Stimulated activated CD4-positive, alpha-beta T cell treated with anti-CD3 and anti-CD28 coated beads, Interleukin-15, amount 100 ng/mL, for 48 hours (primary cell): Measurements from ENCODE around the gene HEATR3.
"Not testable (repeated sequence)": the region's sequence is repeated elsewhere in the genome, so short reads cannot be mapped to it uniquely, and the experiment has no call there.

Source experiments
- DNase-seq, 2 donors: peaks; one replicate each; pipeline ENCODE4 v3.0.0-alpha.2; 2020; ENCODE audit warnings: low read depth in 2 of 2

Gene HEATR3

GRCh38 chr16:50099957-50100648 is 34.3 kb downstream of the HEATR3 start:
- DNase-seq = no peak

DNA sequence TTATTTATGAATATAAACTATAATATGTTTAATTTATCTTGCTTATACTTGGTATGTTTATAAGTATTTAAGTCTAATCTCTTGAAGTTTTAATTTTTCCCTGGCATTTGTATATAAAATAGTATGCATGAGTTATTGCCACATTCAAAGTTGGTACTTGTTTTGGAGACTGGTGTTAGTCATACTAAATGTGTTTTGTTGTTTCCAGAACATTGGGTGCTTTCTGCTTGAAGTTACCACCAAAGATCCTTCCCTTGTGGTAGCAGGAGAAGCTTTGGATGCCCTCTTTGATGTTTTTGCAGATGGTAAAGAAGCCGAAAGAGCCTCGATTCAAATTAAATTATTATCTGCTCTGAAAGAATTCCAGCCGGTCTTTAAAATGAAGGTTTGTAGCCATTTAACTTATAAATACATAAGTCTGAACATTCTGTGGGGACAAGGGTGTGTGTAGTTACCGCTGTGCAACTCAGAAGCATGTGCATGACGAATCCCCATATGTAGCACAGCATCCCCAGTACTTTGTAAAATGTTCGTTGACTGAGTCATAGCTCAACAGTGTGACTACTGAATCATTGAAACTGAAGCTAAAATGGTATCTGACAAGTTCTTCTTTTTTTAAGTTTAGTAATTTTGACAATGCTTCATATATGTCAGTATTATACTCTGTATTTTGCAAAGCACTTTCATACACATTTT is 36.4 kb downstream of the HEATR3 start:
- DNase-seq = no peak

DNA sequence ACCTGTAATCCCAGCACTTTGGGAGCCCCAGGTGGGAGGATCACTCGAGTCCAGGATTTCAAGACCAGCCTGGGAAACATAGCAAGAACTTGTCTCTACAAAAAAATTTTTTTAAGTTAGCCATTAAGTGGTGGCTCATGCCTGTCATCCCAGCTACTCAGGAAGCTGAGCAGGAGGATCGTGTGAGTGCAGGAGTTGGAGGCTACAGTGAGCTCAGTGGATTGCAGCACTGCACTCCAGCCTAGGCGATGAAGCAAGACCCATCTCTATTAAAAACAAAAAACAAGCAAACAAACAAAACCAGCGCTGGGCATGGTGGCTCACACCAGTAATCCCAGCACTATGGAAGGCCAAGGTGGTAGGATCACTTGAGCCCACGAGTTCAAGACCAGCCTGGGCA is 38.0 kb downstream of the HEATR3 start:
- DNase-seq = no peak

DNA sequence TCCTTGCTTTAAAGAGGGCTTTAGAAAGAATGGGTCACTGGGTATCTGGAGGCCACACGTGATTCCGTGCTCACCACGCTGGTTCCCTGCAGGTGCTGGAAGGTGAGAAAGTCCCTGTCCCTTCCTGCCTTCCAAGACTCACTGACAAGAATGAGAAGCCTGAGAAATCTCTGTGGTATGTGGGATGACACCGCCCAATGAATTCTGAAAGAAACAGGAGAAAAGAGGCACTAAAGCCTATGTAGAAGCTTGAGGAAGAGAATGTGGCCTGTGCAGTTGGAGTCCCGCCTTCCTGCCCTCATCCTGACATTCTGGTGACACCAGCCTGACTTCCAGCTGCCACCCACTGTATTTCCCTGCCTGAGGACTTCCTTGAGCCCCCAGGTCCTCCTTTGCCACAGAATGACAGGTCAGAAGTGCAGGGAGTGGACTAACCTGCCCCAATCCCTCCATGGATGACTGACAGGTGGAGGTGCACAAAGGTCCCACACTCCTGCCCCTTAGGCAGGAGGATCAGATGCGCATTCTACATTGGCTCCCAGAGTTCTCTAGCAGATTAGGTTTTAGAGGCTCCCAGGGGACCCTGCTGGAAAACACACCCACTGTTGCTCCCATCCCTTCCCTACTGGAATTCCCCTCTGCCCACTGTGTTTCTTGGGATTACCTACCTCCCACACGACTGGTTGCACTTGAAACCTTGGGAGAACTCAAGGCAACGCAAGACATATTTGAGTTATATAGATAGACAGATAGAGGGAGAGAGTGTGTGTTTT is 48.8 kb downstream of the HEATR3 start:
- DNase-seq = no peak

- DNase-seq = no peak
Measured at GRCh38 chr16:50120711-50121110, 54.9 kb downstream of the HEATR3 start.

GRCh38 chr16:50121278-50121677 is 55.5 kb downstream of the HEATR3 start:
- no peak for DNase-seq

- DNase-seq = peak; percentile 15 to 28
Measured at GRCh38 chr16:50121721-50122445, 56.1 kb downstream of the HEATR3 start.

DNA sequence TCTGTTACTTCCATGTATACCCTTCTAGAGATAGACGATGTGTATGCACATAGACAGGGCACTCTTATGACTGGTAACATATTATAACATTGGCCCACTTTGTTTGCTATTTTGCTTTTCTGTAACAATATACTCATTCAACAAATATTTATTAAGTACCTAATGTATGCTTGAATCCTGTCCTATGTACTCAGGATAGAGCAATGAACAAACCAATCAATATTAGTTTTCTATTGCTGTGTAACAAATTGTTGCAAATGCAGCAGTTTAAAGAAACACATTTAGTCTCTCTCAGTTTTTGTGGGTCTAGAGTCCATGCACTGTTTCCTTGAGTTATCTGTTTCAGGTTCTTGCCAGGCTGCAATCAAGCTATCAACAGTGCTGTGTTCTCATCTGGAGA is 57.6 kb downstream of the HEATR3 start:
- no peak for DNase-seq

GRCh38 chr16:50124769-50125168 is 59.0 kb downstream of the HEATR3 start:
- no peak for DNase-seq

DNA sequence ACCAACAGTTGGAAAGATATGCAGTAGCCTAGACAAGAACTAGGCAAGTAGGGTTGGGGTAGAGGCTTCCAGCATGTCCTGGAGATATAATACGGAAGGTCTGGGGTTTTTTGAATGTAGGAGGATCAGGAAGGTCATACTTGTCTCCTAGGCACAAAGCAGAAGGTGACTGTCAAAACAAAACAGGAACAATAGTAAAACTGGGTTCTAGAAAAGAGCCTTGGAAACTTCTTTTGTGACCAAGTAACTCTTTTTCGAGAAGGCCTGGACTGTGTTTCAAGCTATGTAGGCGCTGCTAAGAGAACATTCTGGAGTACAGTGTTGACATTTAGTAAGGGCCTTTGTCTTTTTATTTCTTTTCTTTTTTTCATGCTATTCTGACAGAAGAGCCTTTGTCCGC is 60.4 kb downstream of the HEATR3 start:
- no peak for DNase-seq

- DNase-seq = not testable (repeated sequence)
Measured at GRCh38 chr16:50132571-50132970, 66.8 kb downstream of the HEATR3 start.

- DNase-seq = no peak
Measured at GRCh38 chr16:50133214-50133613, 67.4 kb downstream of the HEATR3 start.

DNA sequence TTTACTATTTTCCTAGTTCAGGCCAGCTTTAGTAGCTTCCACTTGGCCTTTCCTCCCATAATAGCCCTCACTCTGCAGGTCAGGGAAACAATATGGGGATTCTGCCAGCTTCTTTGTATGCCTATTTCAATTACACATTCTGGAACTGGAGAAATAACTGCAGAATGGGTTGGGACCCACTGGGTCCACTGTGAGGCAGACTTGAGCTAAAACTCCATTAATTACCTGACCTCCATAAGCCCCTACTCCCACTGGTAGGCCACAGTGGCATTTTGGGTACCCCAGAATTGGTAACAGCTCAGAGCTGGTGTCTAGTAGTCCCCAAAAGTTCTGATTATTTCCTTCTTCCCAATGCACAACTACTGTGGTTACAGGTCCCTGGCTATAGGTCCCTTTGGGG is 70.6 kb downstream of the HEATR3 start:
- DNase-seq = no peak

GRCh38 chr16:50137268-50137667 is 71.5 kb downstream of the HEATR3 start:
- DNase-seq = no peak

- no peak for DNase-seq
Measured at GRCh38 chr16:50139580-50139979, 73.8 kb downstream of the HEATR3 start.

GRCh38 chr16:50144211-50144610 is 78.4 kb downstream of the HEATR3 start:
- no peak for DNase-seq

- DNase-seq = no peak
Measured at GRCh38 chr16:50146479-50147435, 81.0 kb downstream of the HEATR3 start.

DNA sequence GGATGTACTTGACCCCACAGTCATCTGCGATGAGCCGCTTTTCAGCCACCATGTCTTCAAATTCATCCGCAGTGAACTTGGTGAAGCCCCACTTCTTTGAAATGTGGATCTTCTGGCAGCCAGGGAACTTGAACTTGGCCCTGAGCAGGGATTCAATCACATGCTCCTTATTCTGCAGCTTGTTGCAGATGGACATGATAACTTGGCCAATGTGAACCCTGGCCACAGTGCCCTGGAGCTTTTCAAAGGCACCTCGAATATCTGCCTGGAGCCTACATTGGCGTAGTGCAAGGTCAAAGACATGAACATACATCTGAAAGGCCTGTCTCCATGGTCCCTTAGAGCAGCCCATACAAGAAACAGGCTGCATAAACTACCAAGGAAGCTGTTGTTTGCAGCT is 85.6 kb downstream of the HEATR3 start:
- DNase-seq = no peak

DNA sequence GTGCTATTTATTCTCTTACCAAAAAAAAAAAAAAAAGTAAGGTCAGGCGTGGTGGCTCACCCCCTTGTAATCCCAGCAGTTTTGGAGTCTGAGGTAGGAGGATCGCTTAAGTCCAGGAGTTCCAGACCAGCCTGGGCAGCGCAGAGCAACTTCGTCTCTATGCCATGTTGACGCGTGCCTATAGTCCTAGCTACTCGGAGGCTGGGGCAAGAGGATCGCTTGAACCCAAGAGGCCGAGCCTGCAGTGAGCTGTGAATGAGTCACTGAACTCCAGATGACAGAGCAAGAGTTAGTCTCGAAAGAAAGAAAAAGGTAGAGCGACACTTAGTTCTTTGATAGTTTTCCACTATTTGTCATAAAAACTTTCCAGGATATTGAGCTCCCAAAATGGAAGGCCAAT is 86.0 kb downstream of the HEATR3 start:
- peak in 1 of 2 donors; percentile 17 for DNase-seq

- DNase-seq = peak; percentile 68 to 79
Measured at GRCh38 chr16:50152351-50152806, 86.6 kb downstream of the HEATR3 start.
